OCI-LY3 (cell line): ENCODE data around the gene RSPO3.

Source experiments
- H2AFZ ChIP-seq: fragments of 200-600, 300-600 bp; shearing (Covaris generic); 2 replicates; pipeline ENCODE4 v1.6.0; 2014; ENCODE audit warnings: antibody characterized with exemption, low read depth, low read length
- H3K27ac ChIP-seq: fragments of 200-600, 300-600 bp; sonication (generic); 2 replicates; pipeline ENCODE4 v1.5.1; 2014; ENCODE audit warnings: mild to moderate bottlenecking, low read length, moderate library complexity, mixed read lengths
- H3K27me3 ChIP-seq: fragments of 200-600, 300-600 bp; sonication (generic); 2 replicates; pipeline ENCODE4 v1.6.1; 2014; ENCODE audit warnings: low read depth, low read length, mixed read lengths
- H3K36me3 ChIP-seq: fragments of 200-600, 300-600 bp; sonication (generic); replicated peaks from 2 replicates; pipeline ENCODE3; 2014; ENCODE audit warnings: low read depth, low read length, mixed read lengths
- H3K4me1 ChIP-seq: fragments of 300-600, 200-600 bp; sonication (generic); 2 replicates; pipeline ENCODE4 v1.6.1; 2014; ENCODE audit warnings: low read length, mixed read lengths
- H3K4me2 ChIP-seq: fragments of 200-600, 300-600 bp; sonication (generic); 2 replicates; pipeline ENCODE4 v1.6.1; 2014; ENCODE audit warnings: low read length, mixed read lengths
- H3K4me3 ChIP-seq: fragments of 300-600, 200-600 bp; sonication (generic); 2 replicates; pipeline ENCODE4 v1.5.1; 2014; ENCODE audit warnings: antibody characterized with exemption, mild to moderate bottlenecking, low read length, moderate library complexity
- H3K79me2 ChIP-seq: fragments of 300-600, 200-600 bp; shearing (Covaris generic); 2 replicates; pipeline ENCODE4 v1.6.1; 2014; ENCODE audit warnings: mild to moderate bottlenecking, low read length, mixed read lengths
- H3K9ac ChIP-seq: fragments of 300-600, 200-600 bp; shearing (Covaris generic); 2 replicates; pipeline ENCODE4 v1.6.0; 2014; ENCODE audit warnings: mild to moderate bottlenecking, low read length, moderate library complexity
- H3K9me3 ChIP-seq: fragments of 200-600, 300-600 bp; shearing (Covaris generic); 2 replicates; pipeline ENCODE4 v1.6.1; 2014; ENCODE audit warnings: low read length, mixed read lengths; ENCODE audit not compliant: insufficient read depth
- H4K20me1 ChIP-seq: fragments of 200-600, 300-600 bp; sonication (generic); 2 replicates; pipeline ENCODE4 v1.6.1; 2016; ENCODE audit warnings: low read length, mixed read lengths; ENCODE audit not compliant: insufficient read depth
- CTCF ChIP-seq: fragments of 200-600, 300-600 bp; sonication (generic); IDR thresholded peaks from 2 replicates; pipeline ENCODE4 v1.5.1; 2014; ENCODE audit warnings: antibody characterized with exemption, low read length, low read depth
- EZH2phosphoT487 ChIP-seq: fragments of 200-600 bp; shearing (Covaris generic); IDR thresholded peaks from 2 replicates; pipeline ENCODE4 v1.6.1; 2018; ENCODE audit warnings: antibody characterized with exemption, mixed run types, low read depth

The RSPO3 gene

GRCh38 chr6:127215931-127216330, 97.5 kb downstream of the RSPO3 start:
- Histone ChIP-seq H3K79me2 (no peaks in the 10 kb centered on the region), H3K27ac (no peak overlapping the region), H3K4me1 (no peaks in the 10 kb centered on the region), H3K27me3 (no peaks in the 10 kb centered on the region), H3K9me3 (no peaks in the 10 kb centered on the region), H3K9ac (no peak overlapping the region), H3K36me3 (no peaks in the 10 kb centered on the region), H3K4me3 (no peak overlapping the region), H4K20me1 (no peaks in the 10 kb centered on the region), H2AFZ (no peak overlapping the region), H3K4me2 (no peak overlapping the region)
- TF ChIP-seq EZH2phosphoT487 (no peak), CTCF (no peak)

GRCh38 chr6:127216810-127217789, 98.6 kb downstream of the RSPO3 start:
- TF ChIP-seq EZH2phosphoT487 (no peak), CTCF (no peak)
- H3K36me3 ChIP-seq: no peaks in the 10 kb centered on the region
- H3K4me1 ChIP-seq: no peaks in the 10 kb centered on the region
- H3K27me3 ChIP-seq: no peaks in the 10 kb centered on the region
- H4K20me1 ChIP-seq: no peaks in the 10 kb centered on the region
- no peak overlapping the region for H2AFZ ChIP-seq
- no peaks in the 10 kb centered on the region for H3K79me2 ChIP-seq
- H3K4me2 ChIP-seq: no peak overlapping the region
- no peak overlapping the region for H3K9ac ChIP-seq
- no peak overlapping the region for H3K27ac ChIP-seq
- no peak overlapping the region for H3K4me3 ChIP-seq
- H3K9me3 ChIP-seq: no peaks in the 10 kb centered on the region

- Histone ChIP-seq H4K20me1 (no peaks in the 10 kb centered on the region), H3K27ac (no peak overlapping the region), H3K4me1 (no peaks in the 10 kb centered on the region), H3K4me3 (no peak overlapping the region), H3K9me3 (no peaks in the 10 kb centered on the region), H3K79me2 (no peaks in the 10 kb centered on the region), H2AFZ (no peak overlapping the region), H3K27me3 (no peaks in the 10 kb centered on the region), H3K36me3 (no peaks in the 10 kb centered on the region), H3K4me2 (no peak overlapping the region), H3K9ac (no peak overlapping the region)
- TF ChIP-seq CTCF: no peak
- no peak for TF ChIP-seq EZH2phosphoT487
Observed at GRCh38 chr6:127219869-127220268, 101.4 kb downstream of the RSPO3 start.

GRCh38 chr6:127221201-127221600, 102.7 kb downstream of the RSPO3 start:
- Histone ChIP-seq H3K27ac (no peak overlapping the region), H2AFZ (no peak overlapping the region), H3K79me2 (no peaks in the 10 kb centered on the region), H3K9ac (no peak overlapping the region), H3K27me3 (no peaks in the 10 kb centered on the region), H3K9me3 (no peaks in the 10 kb centered on the region), H3K4me3 (no peak overlapping the region), H4K20me1 (no peaks in the 10 kb centered on the region), H3K36me3 (no peaks in the 10 kb centered on the region), H3K4me2 (no peak overlapping the region), H3K4me1 (no peaks in the 10 kb centered on the region)
- TF ChIP-seq CTCF: no peak
- TF ChIP-seq EZH2phosphoT487: no peak
